ENCODE measurements around the gene ABCB11.

- no peak for TF ChIP-seq CTCF (IDR thresholded peaks at IDR 0.05; ENCODE audit: low read length)
- TF ChIP-seq EZH2 (optimal IDR thresholded peaks at IDR 0.05; ENCODE audit: low read depth, low read length), result no peak
Observed at GRCh38 chr2:168915441-168916330, 115.4 kb downstream of the ABCB11 start.
